Thymus (tissue), 2 donors: ENCODE measurements around the gene VPS39. TPM values are rescaled to one million over a fixed set of nuclear protein-coding genes. Genes with fewer than 3 reads are reported as not detected.

ENCODE experiments used
- polyA plus RNA-seq: library from polyadenylated mRNA; stranded (reverse); fragments of 200-250 nt; gene quantifications from one replicate; pipeline ENCODE4 v1.2.3, GENCODE V29; 2013
- total RNA-seq: library from RNA; stranded (reverse); fragments of 120-200 nt; gene quantifications from one replicate; pipeline ENCODE4 v1.2.4, GENCODE V29; 2013
- donor health status: healthy.

The VPS39 gene
- total and polyA plus RNA-seq, 2 donors = 31.5 to 53.1 TPM

Other genes starting within 250 kb of the VPS39 start
- 7.3 TPM for gene EHD4, start 235.7 kb downstream of the VPS39 start, total RNA-seq
- 11.8 TPM for gene EHD4, start 235.7 kb downstream of the VPS39 start, polyA plus RNA-seq
- 0.05 TPM for gene PLA2G4E, start 187.3 kb downstream of the VPS39 start, total RNA-seq
- 0.62 TPM for gene PLA2G4E, start 187.3 kb downstream of the VPS39 start, polyA plus RNA-seq
- 0.28 TPM for gene PLA2G4D, start 113.7 kb downstream of the VPS39 start, total RNA-seq
- gene PLA2G4D, start 113.7 kb downstream of the VPS39 start, polyA plus RNA-seq = 2.7 TPM
- gene PLA2G4F, start 51.7 kb downstream of the VPS39 start, total RNA-seq = 2.1 TPM
- 7.3 TPM for gene PLA2G4F, start 51.7 kb downstream of the VPS39 start, polyA plus RNA-seq
- 13.6 TPM for gene GANC, start 64.9 kb upstream of the VPS39 start, total RNA-seq
- gene GANC, start 64.9 kb upstream of the VPS39 start, polyA plus RNA-seq = 12.7 TPM
- gene TMEM87A, start 65.1 kb upstream of the VPS39 start, total RNA-seq = 32.2 TPM
- 33.5 TPM for gene TMEM87A, start 65.1 kb upstream of the VPS39 start, polyA plus RNA-seq
- gene CAPN3, start 151.2 kb upstream of the VPS39 start, total RNA-seq = 2.4 TPM
- 38.1 TPM for gene CAPN3, start 151.2 kb upstream of the VPS39 start, polyA plus RNA-seq